ENCODE results near the gene TCF7.

- TF ChIP-seq POLR2A (IDR thresholded peaks at IDR 0.05) (no peak), CTCF (IDR thresholded peaks at IDR 0.05) (no peak)
Observed at GRCh38 chr5:134106991-134107701, 7.3 kb upstream of the TCF7 start.
